GM12891 (cell line): ENCODE measurements around the gene COMMD8.

Experiments used
- PAX5 ChIP-seq: IDR thresholded peaks from 2 replicates; pipeline ENCODE4 v1.6.1; 2011; ENCODE audit warnings: low read length, moderate library complexity, mild to moderate bottlenecking; ENCODE audit not compliant: insufficient read depth, severe bottlenecking
- POLR2A ChIP-seq: IDR thresholded peaks from 2 replicates; pipeline ENCODE4 v1.6.1; 2011; ENCODE audit warnings: low read depth, low read length, control low read depth
- POLR2AphosphoS5 ChIP-seq: IDR thresholded peaks from 2 replicates; pipeline ENCODE4 v1.6.1; 2011; ENCODE audit warnings: low read depth, low read length, control low read depth
- POU2F2 ChIP-seq: IDR thresholded peaks from 2 replicates; pipeline ENCODE4 v1.6.1; 2011; ENCODE audit warnings: low read depth, mild to moderate bottlenecking, control low read depth, low read length, moderate library complexity
- SPI1 ChIP-seq: IDR thresholded peaks from 2 replicates; pipeline ENCODE4 v1.6.1; 2011; ENCODE audit warnings: low read depth, low read length, control low read depth
- TAF1 ChIP-seq: IDR thresholded peaks from 2 replicates; pipeline ENCODE4 v1.6.1; 2011; ENCODE audit warnings: low read depth, low read length, control low read depth

DNA sequence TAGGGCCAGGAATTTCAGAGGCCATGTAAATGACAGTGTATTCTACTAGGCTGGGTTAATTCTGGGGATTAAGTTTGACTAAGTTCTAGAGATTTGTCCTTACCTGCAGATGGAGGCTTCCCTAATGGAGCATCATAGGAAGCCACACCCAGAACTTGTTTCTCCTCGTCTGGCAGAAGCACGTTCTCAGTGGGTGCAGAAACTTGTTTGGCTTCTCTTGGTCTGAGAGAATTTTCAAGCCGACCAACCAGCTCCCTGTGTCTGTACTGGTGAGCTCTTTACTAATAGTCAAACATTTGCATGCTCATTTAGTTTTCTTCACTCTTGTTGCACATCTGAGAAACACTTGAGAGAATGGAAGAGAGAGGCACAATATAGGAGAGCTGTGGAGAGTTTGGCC lies 20.7 kb upstream of the COMMD8 start:
- TF ChIP-seq POLR2A (no peak), PAX5 (no peak), POLR2AphosphoS5 (no peak), TAF1 (no peak), SPI1 (no peak), POU2F2 (no peak)
